ENCODE data around the gene AFMID.
"Not testable (repeated sequence)": the region's sequence is repeated elsewhere in the genome, so short reads cannot be mapped to it uniquely, and the experiment has no call there.

AFMID gene

DNA sequence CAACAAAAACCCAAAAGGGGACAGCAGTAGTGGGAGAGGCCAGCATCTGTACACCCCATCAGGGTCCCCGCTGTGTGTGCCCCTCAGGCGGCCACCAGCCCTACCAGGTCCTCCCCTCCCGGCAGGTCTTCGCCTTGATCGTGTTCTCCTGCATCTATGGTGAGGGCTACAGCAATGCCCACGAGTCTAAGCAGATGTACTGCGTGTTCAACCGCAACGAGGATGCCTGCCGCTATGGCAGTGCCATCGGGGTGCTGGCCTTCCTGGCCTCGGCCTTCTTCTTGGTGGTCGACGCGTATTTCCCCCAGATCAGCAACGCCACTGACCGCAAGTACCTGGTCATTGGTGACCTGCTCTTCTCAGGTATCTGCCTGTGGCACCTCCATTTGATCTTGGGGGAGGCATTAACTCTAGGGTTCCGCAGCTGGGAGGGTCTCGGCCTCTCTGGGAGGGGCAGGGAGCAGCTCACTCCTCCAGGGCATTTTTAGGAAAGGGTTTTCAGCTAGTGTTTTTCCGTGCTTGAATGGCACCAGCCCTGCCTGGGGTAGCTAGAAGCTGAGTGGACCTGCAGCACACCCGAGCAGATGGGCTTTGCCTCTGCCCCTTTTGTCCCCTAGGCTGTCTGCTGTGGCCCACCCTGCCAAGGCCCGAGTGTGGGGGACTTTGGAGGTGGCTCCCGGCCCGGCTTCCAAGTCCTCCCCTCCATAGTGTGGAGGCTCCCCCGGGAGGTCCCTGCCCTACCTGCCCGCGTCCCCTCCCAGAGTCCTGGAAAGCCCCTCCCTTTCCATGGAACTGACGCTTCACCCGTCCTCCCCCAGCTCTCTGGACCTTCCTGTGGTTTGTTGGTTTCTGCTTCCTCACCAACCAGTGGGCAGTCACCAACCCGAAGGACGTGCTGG, 16.2 kb upstream of the AFMID start:
- H3K27me3 Mint-ChIP-seq: no peaks in the 10 kb centered on the region
- H3K36me3 Mint-ChIP-seq: peaks cover 72% of the 10 kb centered on the region
- H3K9me3 Mint-ChIP-seq: no peaks in the 10 kb centered on the region
- ATAC-seq: peak; percentile 0
- peak overlapping the region; percentile 98 for H3K27ac Mint-ChIP-seq
- peak overlapping the region; percentile 88 for H3K4me3 Mint-ChIP-seq
- peaks cover 72% of the 10 kb centered on the region for H3K4me1 Mint-ChIP-seq

DNA sequence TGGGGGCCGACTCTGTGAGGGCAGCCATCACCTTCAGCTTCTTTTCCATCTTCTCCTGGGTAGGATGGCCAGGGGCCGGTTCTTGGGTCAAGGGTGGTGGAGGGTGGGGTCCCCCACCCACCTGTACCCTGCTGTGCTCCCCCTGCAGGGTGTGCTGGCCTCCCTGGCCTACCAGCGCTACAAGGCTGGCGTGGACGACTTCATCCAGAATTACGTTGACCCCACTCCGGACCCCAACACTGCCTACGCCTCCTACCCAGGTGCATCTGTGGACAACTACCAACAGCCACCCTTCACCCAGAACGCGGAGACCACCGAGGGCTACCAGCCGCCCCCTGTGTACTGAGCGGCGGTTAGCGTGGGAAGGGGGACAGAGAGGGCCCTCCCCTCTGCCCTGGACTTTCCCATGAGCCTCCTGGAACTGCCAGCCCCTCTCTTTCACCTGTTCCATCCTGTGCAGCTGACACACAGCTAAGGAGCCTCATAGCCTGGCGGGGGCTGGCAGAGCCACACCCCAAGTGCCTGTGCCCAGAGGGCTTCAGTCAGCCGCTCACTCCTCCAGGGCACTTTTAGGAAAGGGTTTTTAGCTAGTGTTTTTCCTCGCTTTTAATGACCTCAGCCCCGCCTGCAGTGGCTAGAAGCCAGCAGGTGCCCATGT, 15.4 kb upstream of the AFMID start:
- peak; percentile 1 for ATAC-seq
- peaks cover 79% of the 10 kb centered on the region for H3K4me1 Mint-ChIP-seq
- peak overlapping the region; percentile 98 for H3K27ac Mint-ChIP-seq
- H3K9me3 Mint-ChIP-seq, H3K27me3 Mint-ChIP-seq: not testable (repeated sequence)
- H3K36me3 Mint-ChIP-seq: peaks cover 73% of the 10 kb centered on the region
- H3K4me3 Mint-ChIP-seq: peak overlapping the region; percentile 88

DNA sequence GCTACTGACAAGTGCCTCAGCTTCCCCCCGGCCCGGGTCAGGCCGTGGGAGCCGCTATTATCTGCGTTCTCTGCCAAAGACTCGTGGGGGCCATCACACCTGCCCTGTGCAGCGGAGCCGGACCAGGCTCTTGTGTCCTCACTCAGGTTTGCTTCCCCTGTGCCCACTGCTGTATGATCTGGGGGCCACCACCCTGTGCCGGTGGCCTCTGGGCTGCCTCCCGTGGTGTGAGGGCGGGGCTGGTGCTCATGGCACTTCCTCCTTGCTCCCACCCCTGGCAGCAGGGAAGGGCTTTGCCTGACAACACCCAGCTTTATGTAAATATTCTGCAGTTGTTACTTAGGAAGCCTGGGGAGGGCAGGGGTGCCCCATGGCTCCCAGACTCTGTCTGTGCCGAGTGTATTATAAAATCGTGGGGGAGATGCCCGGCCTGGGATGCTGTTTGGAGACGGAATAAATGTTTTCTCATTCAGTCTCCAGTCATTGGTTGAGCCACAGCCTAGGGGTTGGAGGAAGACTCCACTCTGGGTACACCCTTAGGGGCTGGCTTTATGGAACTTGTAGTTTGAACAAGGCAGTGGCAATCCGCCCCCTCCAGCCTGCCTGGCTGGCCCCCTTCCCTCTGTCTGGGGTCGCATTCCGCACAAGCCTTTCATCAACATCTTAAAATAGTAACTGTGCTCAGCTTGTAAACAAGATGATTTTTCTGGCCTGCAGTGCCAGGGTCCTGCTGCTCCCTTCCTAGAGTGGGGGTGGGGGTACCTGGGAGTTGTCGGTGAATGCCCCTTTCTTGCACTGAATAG, 14.7 kb upstream of the AFMID start:
- Mint-ChIP-seq H3K27ac (peak overlapping the region; percentile 98), H3K4me1 (peaks cover 85% of the 10 kb centered on the region), H3K4me3 (peak overlapping the region; percentile 88), H3K36me3 (peaks cover 73% of the 10 kb centered on the region), H3K27me3 (no peaks in the 10 kb centered on the region), H3K9me3 (no peaks in the 10 kb centered on the region)
- peak; percentile 31 for ATAC-seq

DNA sequence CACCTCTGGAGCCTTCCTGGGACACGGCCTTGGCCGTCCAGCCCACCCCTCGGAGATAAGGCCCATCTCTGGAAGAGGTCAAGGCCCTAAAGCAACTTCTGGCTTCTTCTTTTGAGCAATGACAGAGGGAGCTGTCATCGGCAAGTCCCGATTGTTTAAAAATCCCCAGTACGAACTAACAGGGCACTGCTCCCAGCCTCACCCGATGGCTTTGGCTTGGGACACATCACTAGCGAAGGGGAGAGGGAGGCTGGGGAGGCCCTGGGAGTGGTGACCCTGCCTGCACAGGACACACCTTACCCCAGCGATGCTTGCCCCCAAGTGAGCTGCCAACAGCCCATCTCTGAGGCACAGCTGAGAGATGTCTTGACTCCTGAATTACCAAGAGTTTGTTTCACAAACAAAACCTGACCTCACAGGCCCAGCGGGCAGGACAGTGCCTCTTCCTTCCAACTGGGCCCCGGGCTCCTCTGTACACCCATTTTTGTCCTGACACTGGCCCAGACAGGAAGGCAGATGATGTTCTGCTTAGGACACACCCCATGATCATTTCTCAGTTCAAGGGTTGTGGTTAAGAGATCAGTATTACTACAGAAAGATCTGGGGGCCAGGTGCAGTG, 14.0 kb upstream of the AFMID start:
- H3K9me3 Mint-ChIP-seq: no peaks in the 10 kb centered on the region
- peak; percentile 22 for ATAC-seq
- H3K36me3 Mint-ChIP-seq: peaks cover 73% of the 10 kb centered on the region
- H3K4me1 Mint-ChIP-seq: peaks cover 80% of the 10 kb centered on the region
- no peaks in the 10 kb centered on the region for H3K27me3 Mint-ChIP-seq
- H3K4me3 Mint-ChIP-seq: peak overlapping the region; percentile 88
- H3K27ac Mint-ChIP-seq: peak overlapping the region; percentile 98

DNA sequence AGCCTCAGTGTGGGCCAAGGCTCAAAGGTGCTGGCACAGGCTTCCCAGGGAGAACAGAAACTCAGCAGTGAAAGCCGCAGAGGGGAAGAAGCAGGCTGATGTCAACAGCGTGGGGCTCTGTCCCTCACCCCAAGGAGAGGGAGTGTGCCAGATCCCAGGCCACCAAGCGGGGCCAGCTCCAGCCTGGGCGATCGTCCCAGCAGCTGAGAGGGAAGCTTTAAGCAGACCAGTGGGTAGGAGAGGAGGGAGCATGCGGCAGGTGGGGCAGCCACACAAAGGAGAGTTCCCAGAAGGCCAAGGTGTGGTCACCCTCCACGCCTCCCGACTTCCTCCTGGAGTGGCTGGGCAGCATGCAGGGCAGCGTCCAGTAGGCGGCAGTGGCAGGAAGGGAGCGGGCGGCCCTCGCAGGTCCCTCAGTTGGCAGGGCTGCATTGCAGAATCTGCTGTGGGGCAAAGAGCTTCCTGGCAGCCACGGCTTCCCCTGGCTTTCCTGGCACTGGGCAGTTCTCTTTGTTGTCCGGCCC, 12.8 kb upstream of the AFMID start:
- Mint-ChIP-seq H3K36me3 (peaks cover 74% of the 10 kb centered on the region), H3K9me3 (no peaks in the 10 kb centered on the region), H3K4me3 (peak overlapping the region; percentile 88), H3K27ac (peak overlapping the region; percentile 98), H3K27me3 (no peaks in the 10 kb centered on the region), H3K4me1 (peaks cover 91% of the 10 kb centered on the region)
- peak; percentile 3 for ATAC-seq

DNA sequence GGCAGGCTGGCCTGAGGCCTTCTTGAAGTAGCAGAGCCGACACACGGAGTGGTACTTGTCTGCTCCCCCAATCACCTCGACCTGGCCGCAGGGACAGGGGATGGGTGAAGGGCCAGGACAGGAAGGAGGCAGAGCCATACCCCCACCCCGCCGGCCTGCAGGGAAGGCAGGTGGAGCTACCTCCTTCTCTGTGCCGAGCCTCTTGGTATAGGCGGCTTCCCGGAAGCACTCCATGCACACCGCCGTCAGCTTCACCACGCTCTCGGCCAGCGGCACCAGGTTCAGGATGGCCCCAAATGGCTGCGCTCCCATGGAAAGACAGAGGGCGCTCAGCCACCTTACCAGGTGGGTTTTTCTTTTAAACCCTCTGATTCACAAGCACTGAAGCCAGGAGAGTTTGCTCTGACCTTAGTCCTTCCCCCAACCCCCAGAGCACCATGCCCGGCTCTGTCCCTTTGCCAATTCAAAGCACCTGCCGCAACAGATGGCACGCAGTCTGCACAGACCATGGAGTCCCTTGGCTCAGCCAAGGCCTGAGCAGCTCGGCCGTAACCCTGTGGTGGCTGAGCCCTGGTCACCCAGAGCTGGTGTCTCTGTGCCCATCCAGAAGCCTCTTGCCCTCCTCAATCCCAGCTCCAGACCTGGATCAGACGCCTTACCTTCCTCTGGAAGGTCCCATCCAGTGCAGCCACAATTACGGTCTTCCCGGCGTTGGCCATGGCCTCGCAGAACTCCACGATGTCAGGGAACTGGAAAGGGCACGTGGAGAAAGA, 12.1 kb upstream of the AFMID start:
- peak overlapping the region; percentile 98 for H3K27ac Mint-ChIP-seq
- no peaks in the 10 kb centered on the region for H3K27me3 Mint-ChIP-seq
- H3K36me3 Mint-ChIP-seq: peaks cover 69% of the 10 kb centered on the region

DNA sequence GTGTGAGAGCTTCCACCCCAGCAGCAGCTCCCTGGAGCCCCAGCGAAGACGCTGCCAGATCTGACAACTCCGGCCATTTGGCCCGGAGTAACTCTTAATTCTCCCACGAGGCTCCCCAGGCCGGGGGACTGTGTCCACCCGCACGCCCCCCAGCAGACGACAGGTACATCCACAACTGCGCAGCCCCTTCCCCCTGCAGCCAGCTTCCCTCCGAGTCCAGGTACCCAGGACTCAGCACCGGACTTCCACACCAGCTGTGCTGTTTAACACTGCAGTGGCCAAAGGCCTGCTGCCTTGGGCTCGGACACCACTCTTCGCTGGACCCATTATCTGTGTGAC, 11.6 kb upstream of the AFMID start:
- no peaks in the 10 kb centered on the region for H3K9me3 Mint-ChIP-seq
- peaks cover 67% of the 10 kb centered on the region for H3K36me3 Mint-ChIP-seq
- H3K27me3 Mint-ChIP-seq: no peaks in the 10 kb centered on the region
- peaks cover 92% of the 10 kb centered on the region for H3K4me1 Mint-ChIP-seq
- H3K27ac Mint-ChIP-seq: peak overlapping the region; percentile 98
- peak overlapping the region; percentile 88 for H3K4me3 Mint-ChIP-seq
- ATAC-seq: no peak

More for the DNA sequence above, 12.1 kb upstream of the AFMID start:
- no peak for ATAC-seq
- H3K9me3 Mint-ChIP-seq: no peaks in the 10 kb centered on the region
- peaks cover 92% of the 10 kb centered on the region for H3K4me1 Mint-ChIP-seq
- H3K4me3 Mint-ChIP-seq: peak overlapping the region; percentile 88

DNA sequence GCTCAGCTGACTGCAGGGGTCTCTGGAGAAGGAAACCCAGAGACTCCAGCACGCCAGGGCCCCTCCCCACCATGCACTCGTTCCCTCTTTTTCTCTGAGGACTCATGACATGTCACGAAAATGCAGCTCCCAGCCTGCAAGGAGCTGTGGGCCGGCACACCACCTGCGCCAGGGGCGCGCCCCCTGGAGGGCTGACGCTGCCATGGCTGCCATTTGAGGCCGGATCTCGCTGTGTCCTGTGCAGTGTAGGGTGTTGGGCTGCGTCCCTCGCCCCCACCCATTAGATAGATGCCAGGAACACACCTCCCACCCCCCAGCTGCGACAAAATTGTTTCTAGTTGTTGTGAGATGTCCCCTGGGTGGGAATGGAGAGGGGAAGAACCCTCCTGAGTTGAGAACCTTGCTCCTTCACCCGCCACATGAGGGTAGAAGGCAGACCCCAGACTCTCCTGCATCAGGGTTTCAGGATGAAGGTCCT, 10.6 kb upstream of the AFMID start:
- peak overlapping the region; percentile 27 for H3K4me3 Mint-ChIP-seq
- H3K27me3 Mint-ChIP-seq: no peaks in the 10 kb centered on the region
- peak overlapping the region; percentile 98 for H3K27ac Mint-ChIP-seq
- H3K4me1 Mint-ChIP-seq: peaks cover 86% of the 10 kb centered on the region
- H3K9me3 Mint-ChIP-seq: no peaks in the 10 kb centered on the region
- peak; percentile 69 for ATAC-seq
- H3K36me3 Mint-ChIP-seq: peaks cover 60% of the 10 kb centered on the region

DNA sequence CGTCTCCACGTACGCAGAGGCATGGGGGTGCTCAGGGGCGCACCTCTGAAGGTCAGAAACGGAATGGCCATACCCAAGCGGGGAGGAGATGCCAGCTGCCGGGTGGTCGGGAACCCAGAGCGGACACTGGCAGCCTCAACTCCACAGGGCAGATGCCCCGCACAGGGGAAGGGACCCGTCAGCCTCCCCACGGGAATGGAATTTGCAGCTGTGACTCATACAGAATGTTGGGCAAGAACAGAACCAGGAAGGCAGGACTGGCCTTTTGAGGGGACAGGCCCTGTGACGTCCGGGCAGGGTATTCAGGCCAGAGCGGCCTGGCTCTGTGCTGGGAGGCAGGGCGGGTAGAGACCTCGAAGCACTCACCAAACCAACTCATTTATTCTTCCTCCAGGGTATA, 7.8 kb upstream of the AFMID start:
- H3K9me3 Mint-ChIP-seq: no peaks in the 10 kb centered on the region
- H3K36me3 Mint-ChIP-seq: peaks cover 32% of the 10 kb centered on the region
- H3K4me3 Mint-ChIP-seq: peak overlapping the region; percentile 40
- H3K27ac Mint-ChIP-seq: peak overlapping the region; percentile 68
- ATAC-seq: no peak
- H3K4me1 Mint-ChIP-seq: peaks cover 58% of the 10 kb centered on the region
- H3K27me3 Mint-ChIP-seq: no peaks in the 10 kb centered on the region

DNA sequence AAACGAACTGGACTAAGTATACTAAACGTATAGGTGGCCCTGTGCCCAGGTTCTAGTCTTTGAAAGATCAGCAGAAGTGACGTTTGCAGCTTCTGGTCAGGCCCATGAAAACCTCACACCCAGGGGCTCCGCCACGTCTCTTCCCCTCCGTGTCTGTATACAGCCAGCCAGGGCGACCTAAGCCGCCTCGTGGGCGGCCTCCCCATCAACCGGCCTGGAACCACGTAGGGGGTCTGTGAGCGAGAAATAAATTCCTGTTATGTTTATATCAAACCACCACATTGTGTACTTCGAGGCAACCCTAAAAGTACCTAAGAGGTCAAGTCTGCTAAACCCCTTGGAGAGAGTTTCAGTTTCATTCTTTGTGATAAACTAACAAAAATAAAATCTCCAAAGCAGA, 7.1 kb upstream of the AFMID start:
- peaks cover 51% of the 10 kb centered on the region for H3K4me1 Mint-ChIP-seq
- H3K9me3 Mint-ChIP-seq: no peaks in the 10 kb centered on the region
- H3K4me3 Mint-ChIP-seq: peak overlapping the region; percentile 1
- H3K36me3 Mint-ChIP-seq: peaks cover 25% of the 10 kb centered on the region
- peak overlapping the region; percentile 68 for H3K27ac Mint-ChIP-seq
- H3K27me3 Mint-ChIP-seq: no peaks in the 10 kb centered on the region
- ATAC-seq: no peak

DNA sequence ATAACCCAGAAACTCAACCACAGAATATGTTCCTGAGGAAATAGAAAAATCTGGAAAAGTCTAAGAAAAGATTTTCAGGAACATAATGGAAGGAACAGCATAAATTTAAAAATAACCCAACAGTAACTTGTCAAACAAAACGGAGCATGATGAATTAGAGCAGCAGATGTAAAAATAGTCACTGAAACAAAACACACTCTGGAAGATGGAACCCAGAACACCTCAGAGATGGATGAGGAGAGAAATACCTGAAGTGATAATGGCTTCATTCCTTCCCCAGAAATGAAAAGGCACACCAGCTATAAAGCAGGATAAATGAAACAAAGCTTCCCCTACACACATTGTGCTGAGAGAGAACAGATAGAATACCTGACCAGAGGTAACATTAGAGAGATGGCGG, 6.7 kb upstream of the AFMID start:
- Mint-ChIP-seq H3K36me3 (peaks cover 20% of the 10 kb centered on the region), H3K4me3 (peak overlapping the region; percentile 1), H3K27ac (peak overlapping the region; percentile 68), H3K27me3 (no peaks in the 10 kb centered on the region), H3K9me3 (no peaks in the 10 kb centered on the region), H3K4me1 (peaks cover 47% of the 10 kb centered on the region)
- ATAC-seq: no peak

DNA sequence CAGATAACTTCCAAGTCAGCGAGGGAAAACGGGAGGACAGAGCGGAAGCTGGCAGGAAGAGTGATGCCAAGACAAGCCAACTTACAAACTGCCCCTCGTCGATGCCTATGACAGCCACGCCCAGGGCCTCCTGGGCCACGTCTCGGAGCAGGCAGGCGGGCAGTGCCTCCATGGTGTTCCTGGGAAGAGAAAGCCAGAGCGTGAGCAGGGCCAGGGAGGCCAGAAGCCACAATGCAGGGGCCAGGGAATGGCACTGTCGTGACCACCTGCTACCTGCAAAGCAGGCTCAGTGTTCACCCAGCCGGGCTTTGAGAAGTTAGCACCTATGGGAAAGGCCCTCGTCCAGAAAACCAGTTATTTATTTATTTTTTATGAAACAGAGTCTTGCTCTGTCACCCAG, 4.7 kb upstream of the AFMID start:
- Mint-ChIP-seq H3K4me1 (peaks cover 35% of the 10 kb centered on the region), H3K9me3 (no peaks in the 10 kb centered on the region), H3K27ac (no peak overlapping the region), H3K27me3 (no peaks in the 10 kb centered on the region), H3K4me3 (no peak overlapping the region), H3K36me3 (peaks cover 15% of the 10 kb centered on the region)
- no peak for ATAC-seq

DNA sequence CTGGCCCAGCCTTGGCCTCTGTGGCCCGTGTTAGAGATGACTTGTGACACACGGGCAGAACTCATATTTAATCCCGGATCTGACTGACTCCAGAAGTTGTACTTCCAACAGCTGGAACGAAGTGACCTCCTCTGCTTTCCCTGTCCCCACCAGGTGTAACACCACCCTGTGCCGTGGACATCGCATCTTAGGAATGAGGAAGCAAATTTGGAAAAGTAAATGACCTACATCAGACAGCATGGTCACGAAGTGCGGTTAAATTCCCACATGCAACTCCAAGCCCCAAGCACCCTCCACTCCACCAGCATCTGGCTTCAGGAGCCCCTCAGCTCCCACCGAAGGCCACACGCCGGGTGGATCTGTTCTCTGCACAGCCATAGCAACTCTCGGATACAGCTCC, 3.2 kb upstream of the AFMID start:
- H3K36me3 Mint-ChIP-seq: peaks cover 12% of the 10 kb centered on the region
- no peak overlapping the region for H3K4me3 Mint-ChIP-seq
- ATAC-seq: no peak
- H3K27me3 Mint-ChIP-seq: no peaks in the 10 kb centered on the region
- H3K27ac Mint-ChIP-seq: no peak overlapping the region
- H3K4me1 Mint-ChIP-seq: peaks cover 38% of the 10 kb centered on the region
- H3K9me3 Mint-ChIP-seq: no peaks in the 10 kb centered on the region

DNA sequence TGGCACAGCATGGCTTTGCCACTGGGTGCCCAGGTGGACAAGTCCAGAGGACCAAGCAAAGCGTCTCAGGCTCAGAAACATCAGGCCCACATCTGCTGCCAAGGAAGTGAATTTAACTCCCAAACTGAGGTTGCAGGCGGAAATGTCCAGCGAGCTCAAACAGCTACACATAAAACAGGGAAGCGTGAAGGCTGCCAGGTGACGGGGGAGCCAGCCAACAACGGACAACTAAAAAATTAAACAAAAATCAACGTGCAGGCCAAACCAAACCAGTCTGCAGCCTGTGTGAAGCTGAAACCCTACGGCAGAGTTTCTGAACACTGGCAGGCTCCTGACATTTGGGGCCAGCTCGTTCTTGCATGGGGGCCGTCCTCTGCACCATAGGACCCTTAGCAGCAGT, 2.8 kb upstream of the AFMID start:
- Mint-ChIP-seq H3K27me3 (no peaks in the 10 kb centered on the region), H3K36me3 (peaks cover 8% of the 10 kb centered on the region), H3K4me3 (no peak overlapping the region), H3K27ac (no peak overlapping the region), H3K4me1 (peaks cover 34% of the 10 kb centered on the region), H3K9me3 (no peaks in the 10 kb centered on the region)
- ATAC-seq: no peak

All from stimulated activated memory B cell treated with anti-CD40 and anti-IgM and Interleukin-4, amounts not matched to agents 10 μg/mL and 1 μg/mL and 100 μg/mL, for 72 hours (primary cell).